ENCODE results near the gene LCN12. TPM values are rescaled to one million over a fixed set of nuclear protein-coding genes. Genes with fewer than 3 reads are reported as not detected.
A peak's percentile ranks its signal among the peaks of the same experiment; 100 is the strongest.

The LCN12 gene
- total RNA-seq, 1 experiment from 2014 or later: 2.1 TPM

DNA sequence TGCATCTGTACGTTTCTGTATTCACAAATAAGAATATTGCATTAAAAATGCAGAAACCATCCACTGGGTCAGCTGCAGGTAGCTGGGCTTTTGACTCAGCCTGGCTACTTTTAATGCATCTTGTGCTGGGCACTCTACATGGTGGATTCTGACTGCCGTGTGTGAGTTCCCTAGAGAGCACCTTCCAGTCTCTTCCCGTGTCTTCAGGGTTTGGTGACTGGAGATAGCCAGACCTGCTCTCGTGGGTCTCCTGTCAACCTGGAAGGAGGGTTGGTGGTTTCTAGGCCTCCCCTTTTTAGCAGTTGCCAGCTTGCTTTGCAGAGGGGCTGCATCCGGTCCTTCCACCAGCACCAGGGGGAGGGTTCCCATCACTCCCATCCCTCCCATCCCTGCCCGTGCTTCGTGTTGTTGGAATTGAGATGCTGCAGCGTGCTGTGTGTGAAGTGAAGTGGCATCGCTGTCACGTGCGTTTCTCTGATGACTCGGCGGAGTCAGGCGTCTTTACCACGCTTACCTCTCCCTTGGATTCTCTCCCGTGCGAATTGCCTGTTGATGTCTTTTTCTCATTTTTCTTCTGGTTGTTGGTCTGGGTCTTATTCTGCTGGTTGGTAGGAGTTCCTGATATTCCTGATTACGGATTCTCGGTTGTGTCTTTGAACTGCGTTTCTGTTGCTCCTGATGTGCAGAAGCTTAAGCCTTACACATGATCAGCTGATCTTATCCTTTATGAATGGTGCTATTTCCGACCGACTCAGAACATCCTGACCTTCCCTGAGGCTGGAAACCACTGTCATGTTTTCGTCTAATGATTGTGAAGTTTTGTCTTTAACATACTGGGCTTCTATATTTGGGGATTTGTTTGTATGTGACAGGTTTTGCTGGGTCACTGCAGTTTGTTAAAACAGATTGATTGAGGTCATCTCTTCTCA, 24.5 kb upstream of the LCN12 start:
- no peak overlapping the region for H3K18ac ChIP-seq (ENCODE audit: insufficient read length, low read depth, low read length)
- no peaks in the 10 kb centered on the region for H3K79me1 ChIP-seq (ENCODE audit: insufficient read depth, low read depth, low read length, poor library complexity, severe bottlenecking)
- H3K79me2 ChIP-seq (ENCODE audit: insufficient read depth, low read length): no peaks in the 10 kb centered on the region
- no peak overlapping the region for H3K4ac ChIP-seq (ENCODE audit: low read depth, low read length)
- Mint-ChIP-seq H3K27me3 (ENCODE audit: low read depth) (no peaks in the 10 kb centered on the region), H3K27ac (peak overlapping the region in 2 of 3 experiments; percentile 0 to 24; a peak in 5 of 7 replicates), H3K4me1 (no peaks in the 10 kb centered on the region), H3K36me3 (ENCODE audit: insufficient read depth in 1 of 3, low read depth in 3 of 3) (peaks cover 14 to 70% (median 51%) of the 10 kb centered on the region in 3 experiments; a peak in 6 of 7 replicates), H3K9me3 (no peaks in the 10 kb centered on the region), H3K4me3 (no peak overlapping the region)
- no peak overlapping the region for H3K9ac ChIP-seq (ENCODE audit: extremely low read depth, insufficient read length, low read length)
- H3K23me2 ChIP-seq (ENCODE audit: insufficient read length, low read depth, low read length, poor library complexity, severe bottlenecking): no peaks in the 10 kb centered on the region
- H2BK120ac ChIP-seq (ENCODE audit: low read depth, low read length, poor library complexity, severe bottlenecking): no peak overlapping the region
- H2AFZ ChIP-seq (ENCODE audit: low read length): no peak overlapping the region
- H4K5ac ChIP-seq (ENCODE audit: insufficient read length, low read depth, low read length): no peak overlapping the region
- no peak overlapping the region for H4K8ac ChIP-seq (replicated peaks; ENCODE audit: insufficient read length, low read depth, low read length)
- no peak overlapping the region for H2BK12ac ChIP-seq (ENCODE audit: insufficient read length, low read depth, low read length)
- no peaks in the 10 kb centered on the region for H4K20me1 ChIP-seq (ENCODE audit: control insufficient read depth, insufficient read depth, insufficient read length)
- peak; percentile 17 for DNase-seq
- H2BK20ac ChIP-seq (ENCODE audit: low read depth, low read length, poor library complexity, severe bottlenecking): no peak overlapping the region
- no peak overlapping the region for H3K23ac ChIP-seq (ENCODE audit: insufficient read length, low read depth, low read length)
- H3K27me3 ChIP-seq (ENCODE audit: insufficient read depth, low read length): no peaks in the 10 kb centered on the region
- no CpG with 5 or more reads among the region's 23 CpGs for WGBS (ENCODE audit: extremely low coverage, insufficient read length, low lambda C conversion rate)
- no peak overlapping the region for H2BK15ac ChIP-seq (ENCODE audit: low read depth, low read length)
- no peak overlapping the region for H3K56ac ChIP-seq (ENCODE audit: insufficient read length, low read depth, low read length)
- H3T11ph ChIP-seq (ENCODE audit: low read length): no peak overlapping the region
- no peaks in the 10 kb centered on the region for H3K9me3 ChIP-seq (ENCODE audit: control insufficient read depth, low read depth, low read length)
- H2BK5ac ChIP-seq (ENCODE audit: insufficient read length, low read length): no peak overlapping the region
- no peak overlapping the region for H4K91ac ChIP-seq (ENCODE audit: insufficient read length, low read depth, low read length)
- H3K14ac ChIP-seq (ENCODE audit: insufficient read depth, low read length): no peak overlapping the region
- TF ChIP-seq, protein P1, sequence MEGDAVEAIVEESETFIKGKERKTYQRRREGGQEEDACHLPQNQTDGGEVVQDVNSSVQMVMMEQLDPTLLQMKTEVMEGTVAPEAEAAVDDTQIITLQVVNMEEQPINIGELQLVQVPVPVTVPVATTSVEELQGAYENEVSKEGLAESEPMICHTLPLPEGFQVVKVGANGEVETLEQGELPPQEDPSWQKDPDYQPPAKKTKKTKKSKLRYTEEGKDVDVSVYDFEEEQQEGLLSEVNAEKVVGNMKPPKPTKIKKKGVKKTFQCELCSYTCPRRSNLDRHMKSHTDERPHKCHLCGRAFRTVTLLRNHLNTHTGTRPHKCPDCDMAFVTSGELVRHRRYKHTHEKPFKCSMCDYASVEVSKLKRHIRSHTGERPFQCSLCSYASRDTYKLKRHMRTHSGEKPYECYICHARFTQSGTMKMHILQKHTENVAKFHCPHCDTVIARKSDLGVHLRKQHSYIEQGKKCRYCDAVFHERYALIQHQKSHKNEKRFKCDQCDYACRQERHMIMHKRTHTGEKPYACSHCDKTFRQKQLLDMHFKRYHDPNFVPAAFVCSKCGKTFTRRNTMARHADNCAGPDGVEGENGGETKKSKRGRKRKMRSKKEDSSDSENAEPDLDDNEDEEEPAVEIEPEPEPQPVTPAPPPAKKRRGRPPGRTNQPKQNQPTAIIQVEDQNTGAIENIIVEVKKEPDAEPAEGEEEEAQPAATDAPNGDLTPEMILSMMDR (conservative IDR thresholded peaks at IDR 0.05): no peak
- no peak overlapping the region for H2AK5ac ChIP-seq (ENCODE audit: insufficient read length, low read length)
- no peaks in the 10 kb centered on the region for H3K4me1 ChIP-seq (ENCODE audit: insufficient read depth, low read length)
- no peak overlapping the region for H3K4me2 ChIP-seq (ENCODE audit: insufficient read depth, insufficient read length, low read length)
- no peak overlapping the region for H3K27ac ChIP-seq (ENCODE audit: insufficient read length, low read depth, low read length)
